COLO668 (cell line): ENCODE results near the gene RPL36AL.
"Not testable (repeated sequence)": the region's sequence is repeated elsewhere in the genome, so short reads cannot be mapped to it uniquely, and the experiment has no call there.

Experiments
- DNase-seq: peaks from one replicate; lab custom pipeline; 2025; ENCODE audit not compliant: unreplicated experiment; lab: John Stamatoyannopoulos, UW

Gene RPL36AL

GRCh38 chr14:49619730-49620129 lies 696 bp downstream of the RPL36AL start:
- DNase-seq = no peak

- not testable (repeated sequence) for DNase-seq
Observed at GRCh38 chr14:49619273-49619672, 1.2 kb downstream of the RPL36AL start.

DNA sequence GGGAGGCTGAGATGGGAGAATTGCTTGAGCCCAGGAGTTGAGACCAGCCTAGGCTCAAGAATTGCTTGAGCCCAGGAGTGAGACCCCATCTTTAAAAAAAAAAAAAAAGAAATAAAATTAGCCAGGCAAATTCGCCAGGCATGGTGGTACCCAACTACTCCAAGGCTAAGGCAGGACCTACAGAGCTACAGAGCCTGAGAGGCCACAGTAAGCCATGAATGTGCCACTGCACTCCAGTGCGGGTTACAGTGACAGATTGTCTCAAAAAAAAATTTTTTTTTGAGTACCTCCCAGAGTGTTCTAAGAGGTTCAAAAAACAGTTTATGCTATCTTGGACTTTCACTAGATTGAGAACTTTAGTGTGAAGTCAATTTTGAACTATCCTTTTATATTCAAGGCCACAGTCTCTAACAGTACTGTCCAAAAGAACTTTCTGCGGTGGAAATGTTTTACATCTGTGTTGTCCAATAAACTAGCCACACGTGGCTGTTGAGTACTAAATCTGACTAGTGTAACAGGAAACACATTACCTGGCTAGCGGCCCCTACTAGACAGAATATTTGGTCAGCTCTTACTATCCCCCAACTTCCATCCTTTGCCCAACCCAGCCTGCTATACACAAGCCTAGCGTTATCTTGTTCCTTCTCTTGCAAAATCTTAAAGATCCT lies 2.4 kb downstream of the RPL36AL start:
- DNase-seq = no peak

- DNase-seq = no peak
Observed at GRCh38 chr14:49615776-49616175, 4.7 kb downstream of the RPL36AL start.

- no peak for DNase-seq
Observed at GRCh38 chr14:49614196-49614595, 6.2 kb downstream of the RPL36AL start.

- DNase-seq = no peak
Observed at GRCh38 chr14:49612671-49613070, 7.8 kb downstream of the RPL36AL start.

DNA sequence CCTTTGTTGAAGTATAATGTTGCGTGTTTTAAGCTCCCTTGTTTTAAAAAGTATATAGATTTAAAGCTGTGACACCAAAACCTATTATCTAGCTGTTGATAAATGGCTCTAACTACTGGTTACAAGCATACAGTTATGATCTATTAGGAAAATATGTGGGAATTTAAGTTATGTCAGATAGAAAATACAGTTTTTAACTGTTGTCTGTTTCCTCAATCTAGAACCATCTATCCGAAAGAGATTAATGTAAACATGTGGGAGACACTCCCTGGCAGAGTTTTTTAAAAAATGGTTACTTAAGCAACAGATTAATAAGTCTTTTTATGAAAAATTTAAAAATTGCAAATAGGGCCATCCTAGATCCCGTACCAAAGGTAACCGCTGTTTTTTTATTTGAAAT lies 8.2 kb downstream of the RPL36AL start:
- DNase-seq = no peak

DNA sequence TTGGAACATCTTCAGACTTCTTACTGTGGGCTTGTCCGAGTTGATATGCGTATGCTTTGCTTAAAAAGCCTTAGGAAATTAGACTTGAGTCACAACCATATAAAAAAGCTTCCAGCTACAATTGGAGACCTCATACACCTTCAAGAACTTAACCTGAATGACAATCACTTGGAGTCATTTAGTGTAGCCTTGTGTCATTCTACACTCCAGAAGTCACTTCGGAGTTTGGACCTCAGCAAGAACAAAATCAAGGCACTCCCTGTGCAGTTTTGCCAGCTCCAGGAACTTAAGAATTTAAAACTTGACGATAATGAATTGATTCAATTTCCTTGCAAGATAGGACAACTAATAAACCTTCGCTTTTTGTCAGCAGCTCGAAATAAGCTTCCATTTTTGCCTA lies 12.8 kb downstream of the RPL36AL start:
- no peak for DNase-seq

- peak; percentile 93 for DNase-seq
Observed at GRCh38 chr14:49598485-49599300, 21.7 kb downstream of the RPL36AL start, which contains the start of gene LRR1. TSS of gene LRR1 (plus strand) at chr14:49598940. CDS start at chr14:49599021, 81 bp downstream.

GRCh38 chr14:49598189-49598484 lies 22.3 kb downstream of the RPL36AL start:
- DNase-seq = peak; percentile 68

DNA sequence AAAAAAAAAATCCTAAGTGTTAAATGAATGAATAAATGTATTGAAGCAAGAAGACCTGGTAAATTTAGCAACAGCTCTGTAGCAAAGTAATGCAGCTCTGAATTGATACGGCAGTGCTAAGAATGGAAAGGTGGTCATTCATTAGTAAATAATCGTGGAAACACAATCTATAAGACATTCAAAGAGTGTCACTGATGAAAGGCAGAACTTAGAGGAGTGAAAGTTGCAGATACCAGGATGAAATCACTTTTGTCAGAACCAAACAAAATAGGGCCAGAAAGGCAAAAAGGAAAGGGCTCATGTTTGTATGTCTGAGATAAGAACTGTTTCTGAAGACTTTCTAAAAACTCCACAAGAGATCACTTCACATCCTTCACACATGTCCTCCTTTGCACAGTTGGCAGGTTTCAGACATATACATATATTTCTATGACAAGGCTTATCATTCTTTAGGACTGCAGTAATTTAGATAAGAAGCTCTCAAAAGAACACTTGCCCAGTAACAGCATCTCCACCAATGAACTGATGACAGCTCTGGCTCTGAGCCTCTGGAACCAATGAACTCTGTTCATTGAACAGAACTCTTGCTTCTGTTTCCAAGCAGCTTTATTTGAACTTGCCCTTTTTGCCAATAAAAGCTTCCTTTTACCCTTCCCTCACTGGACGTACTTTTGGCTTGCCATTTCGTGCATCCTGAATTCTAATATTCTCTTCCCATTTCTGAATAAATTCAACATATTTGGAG lies 25.9 kb downstream of the RPL36AL start:
- no peak for DNase-seq

DNA sequence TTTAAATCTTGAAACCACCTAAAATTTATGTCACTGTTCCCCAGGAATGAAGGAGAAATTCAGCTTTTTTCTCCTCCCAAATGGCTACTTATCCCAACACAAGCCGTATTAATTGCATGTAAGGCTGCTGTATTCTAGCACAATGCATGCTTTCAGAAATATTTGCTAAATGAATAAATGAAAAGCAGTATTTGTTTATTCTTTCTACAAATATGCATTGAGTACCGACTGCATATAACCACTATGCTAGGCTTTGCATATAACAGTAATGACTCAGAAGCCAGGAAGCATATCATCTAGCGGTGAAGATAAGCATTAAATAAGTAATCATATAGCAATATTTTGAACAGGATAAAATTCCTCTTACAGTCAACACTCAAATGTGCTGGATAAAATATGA lies 27.4 kb downstream of the RPL36AL start:
- no peak for DNase-seq

- DNase-seq = no peak
Observed at GRCh38 chr14:49589387-49589786, 31.0 kb downstream of the RPL36AL start.

DNA sequence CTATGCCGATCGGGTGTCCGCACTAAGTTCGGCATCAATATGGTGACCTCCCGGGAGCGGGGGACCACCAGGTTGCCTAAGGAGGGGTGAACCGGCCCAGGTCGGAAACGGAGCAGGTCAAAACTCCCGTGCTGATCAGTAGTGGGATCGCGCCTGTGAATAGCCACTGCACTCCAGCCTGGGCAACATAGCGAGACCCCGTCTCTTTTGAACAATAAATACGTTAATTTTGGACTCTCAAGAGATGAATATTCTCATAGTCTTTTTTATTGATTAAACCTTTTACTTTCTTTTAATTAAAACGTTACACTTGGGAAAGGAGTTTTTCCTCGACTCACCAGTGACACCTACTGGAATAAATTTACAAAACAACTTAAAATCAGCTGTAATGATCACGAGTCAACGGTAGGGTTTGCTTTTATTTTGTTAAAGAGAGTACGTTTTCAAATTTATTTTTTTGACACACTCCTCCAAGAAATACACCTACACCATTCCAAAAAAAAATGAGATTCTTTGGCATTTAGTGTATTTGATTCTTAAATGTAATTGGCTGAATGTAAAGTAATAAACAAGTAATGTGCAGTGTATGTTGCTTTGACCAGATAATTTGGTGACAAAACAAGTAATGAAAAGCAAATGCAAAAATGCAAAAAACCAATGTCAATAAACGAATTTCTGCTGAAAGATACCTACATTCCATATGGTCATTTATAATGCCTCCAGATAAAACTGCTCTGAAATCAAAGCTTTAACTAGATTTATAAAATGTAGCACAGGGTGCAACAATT lies 33.6 kb downstream of the RPL36AL start:
- peak; percentile 39 for DNase-seq

- peak; percentile 98 for DNase-seq
Observed at GRCh38 chr14:49585803-49586672, 34.4 kb downstream of the RPL36AL start, which contains the start of gene RPS29. TSS of gene RPS29 (minus strand) at chr14:49586380. CDS start at chr14:49586346, 34 bp downstream.

- peak; percentile 17 for DNase-seq
Observed at GRCh38 chr14:49584981-49585640, 35.3 kb downstream of the RPL36AL start.

- DNase-seq = no peak
Observed at GRCh38 chr14:49584058-49584457, 36.4 kb downstream of the RPL36AL start.

DNA sequence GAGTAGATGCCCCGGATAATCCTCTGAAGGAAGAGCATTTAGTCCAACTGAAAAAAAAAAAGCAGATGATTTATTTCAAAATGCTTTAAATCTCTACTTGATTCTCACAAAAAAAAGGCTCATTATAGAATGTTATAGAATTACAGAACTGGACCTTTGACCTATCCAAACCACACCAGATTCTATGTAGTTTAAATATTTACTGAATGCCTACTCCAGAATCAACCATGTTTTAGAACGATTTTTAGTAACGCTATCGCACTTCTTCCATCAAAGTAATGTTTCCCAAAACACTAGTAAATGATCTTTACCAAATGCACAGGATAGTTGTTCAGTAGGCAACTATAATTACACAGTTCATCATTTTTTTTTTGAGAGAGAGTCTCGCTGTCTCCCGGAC lies 36.8 kb downstream of the RPL36AL start:
- DNase-seq = no peak
